K562 (cell line): ENCODE measurements around the gene PAFAH2.

Source experiments
- CEBPZ ChIP-seq: fragments of 150-350 bp; IDR thresholded peaks from 2 replicates; pipeline ENCODE4 v1.6.1; 2014; ENCODE audit warnings: low read depth, mild to moderate bottlenecking, low read length, borderline replicate concordance
- CTCF ChIP-seq, 3 experiments: IDR thresholded peaks in 2 of 3; conservative IDR thresholded peaks in 1 of 3; 2 replicates each; pipeline ENCODE4 v1.5.1; 2011 to 2012; ENCODE audit warnings: low read length in 3 of 3, mild to moderate bottlenecking in 3 of 3, control low read depth in 2 of 3, improper control_type of control experiment in 1 of 3, inconsistent platforms in 1 of 3, low read depth in 1 of 3, mixed read lengths in 1 of 3, moderate library complexity in 1 of 3; ENCODE audit not compliant: insufficient read depth in 2 of 3
- EZH2 ChIP-seq: IDR thresholded peaks from 2 replicates; pipeline ENCODE4 v1.6.1; 2012; ENCODE audit warnings: low read depth, mild to moderate bottlenecking, inconsistent platforms, low read length, borderline replicate concordance
- FOXK2 ChIP-seq, 2 experiments: fragments of 450-650 bp; IDR thresholded peaks in 1 of 2; conservative IDR thresholded peaks in 1 of 2; 2 replicates each; pipeline ENCODE4 v1.6.1; 2016; ENCODE audit warnings: low read depth in 2 of 2, mild to moderate bottlenecking in 1 of 2
- POLR2A ChIP-seq: fragments of 450-650 bp; conservative IDR thresholded peaks from 2 replicates; pipeline ENCODE4 v1.6.1; 2016
- ZBTB9 ChIP-seq: fragments of 450-650 bp; formaldehyde crosslinking; IDR thresholded peaks from 2 replicates; pipeline ENCODE4 v1.4.0; 2020; ENCODE audit warnings: mild to moderate bottlenecking, moderate library complexity
- TF ChIP-seq, protein P1 (sequence below), 3 experiments: fragments of 200-800 bp in 1 of 3; sonication (Bioruptor generic) in 1 of 3; sonication (generic) in 1 of 3; formaldehyde crosslinking in 1 of 3; IDR thresholded peaks; 2 replicates each; pipeline versions ENCODE4 v1.6.1 to v1.8.0; 2016 to 2022; ENCODE audit warnings: mild to moderate bottlenecking in 2 of 3, missing compliant biosample characterization in 2 of 3, missing genetic modification characterization in 2 of 3, missing genetic modification reagents in 1 of 3
- TF ChIP-seq, protein P2 (sequence below): fragments of 450-650 bp; IDR thresholded peaks from 2 replicates; pipeline ENCODE4 v1.6.1; 2016; ENCODE audit warnings: borderline replicate concordance
- TF ChIP-seq, protein P3 (sequence below): fragments of 250-450 bp; sonication (Bioruptor Pico); IDR thresholded peaks from 2 replicates; pipeline ENCODE4 v1.9.0; 2021; ENCODE audit warnings: mild to moderate bottlenecking

DNA sequence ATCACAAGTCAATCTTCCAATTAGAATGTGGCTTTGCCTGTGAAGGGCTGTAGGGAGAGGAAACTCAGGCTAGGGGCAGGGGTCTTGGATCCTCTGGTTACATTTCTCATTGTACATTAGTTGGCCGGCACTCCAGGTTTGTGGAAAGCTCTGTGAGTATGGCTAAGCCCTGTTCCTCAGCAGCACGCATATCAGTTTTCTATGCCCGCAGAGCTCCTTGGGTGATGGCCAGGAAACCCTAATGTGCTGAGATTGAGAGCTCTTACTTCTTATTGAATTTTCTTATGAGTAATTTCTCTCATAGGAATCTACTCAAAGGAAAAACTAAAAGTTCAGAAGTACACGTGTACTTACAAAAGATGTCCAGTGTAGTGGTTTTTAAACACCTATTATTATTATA, 60.9 kb downstream of the PAFAH2 start:
- TF ChIP-seq CTCF (IDR thresholded peaks at IDR 0.05 in 2 of 3, conservative IDR thresholded peaks at IDR 0.05 in 1 of 3; ENCODE audit: insufficient read depth in 2 of 3, low read depth in 1 of 3, low read length in 3 of 3) (no peak), POLR2A (no peak), ZBTB9 (CRISPR knock-in tag) (no peak), CEBPZ (no peak), FOXK2 (conservative IDR thresholded peaks at IDR 0.05 in 1 of 2, IDR thresholded peaks at IDR 0.05 in 1 of 2; ENCODE audit: low read depth in 2 of 2) (no peak), EZH2 (no peak)
- TF ChIP-seq, protein P1, sequence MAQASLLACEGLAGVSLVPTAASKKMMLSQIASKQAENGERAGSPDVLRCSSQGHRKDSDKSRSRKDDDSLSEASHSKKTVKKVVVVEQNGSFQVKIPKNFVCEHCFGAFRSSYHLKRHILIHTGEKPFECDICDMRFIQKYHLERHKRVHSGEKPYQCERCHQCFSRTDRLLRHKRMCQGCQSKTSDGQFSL (CRISPR knock-in tag; IDR thresholded peaks at IDR 0.05), result no peak
- TF ChIP-seq, protein P1 (tag; IDR thresholded peaks at IDR 0.05), result no peak
- TF ChIP-seq, protein P2, sequence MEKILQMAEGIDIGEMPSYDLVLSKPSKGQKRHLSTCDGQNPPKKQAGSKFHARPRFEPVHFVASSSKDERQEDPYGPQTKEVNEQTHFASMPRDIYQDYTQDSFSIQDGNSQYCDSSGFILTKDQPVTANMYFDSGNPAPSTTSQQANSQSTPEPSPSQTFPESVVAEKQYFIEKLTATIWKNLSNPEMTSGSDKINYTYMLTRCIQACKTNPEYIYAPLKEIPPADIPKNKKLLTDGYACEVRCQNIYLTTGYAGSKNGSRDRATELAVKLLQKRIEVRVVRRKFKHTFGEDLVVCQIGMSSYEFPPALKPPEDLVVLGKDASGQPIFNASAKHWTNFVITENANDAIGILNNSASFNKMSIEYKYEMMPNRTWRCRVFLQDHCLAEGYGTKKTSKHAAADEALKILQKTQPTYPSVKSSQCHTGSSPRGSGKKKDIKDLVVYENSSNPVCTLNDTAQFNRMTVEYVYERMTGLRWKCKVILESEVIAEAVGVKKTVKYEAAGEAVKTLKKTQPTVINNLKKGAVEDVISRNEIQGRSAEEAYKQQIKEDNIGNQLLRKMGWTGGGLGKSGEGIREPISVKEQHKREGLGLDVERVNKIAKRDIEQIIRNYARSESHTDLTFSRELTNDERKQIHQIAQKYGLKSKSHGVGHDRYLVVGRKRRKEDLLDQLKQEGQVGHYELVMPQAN, result no peak
- TF ChIP-seq, protein P3, sequence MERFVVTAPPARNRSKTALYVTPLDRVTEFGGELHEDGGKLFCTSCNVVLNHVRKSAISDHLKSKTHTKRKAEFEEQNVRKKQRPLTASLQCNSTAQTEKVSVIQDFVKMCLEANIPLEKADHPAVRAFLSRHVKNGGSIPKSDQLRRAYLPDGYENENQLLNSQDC (CRISPR knock-in tag), result no peak
